H9 (cell line): ENCODE results near the gene ASB12. TPM values are rescaled to one million over a fixed set of nuclear protein-coding genes. Genes with fewer than 3 reads are reported as not detected.

Source experiments
- DNase-seq: peaks from one replicate; pipeline ENCODE4 v3.0.0-alpha.2; 2017
- H2AFZ ChIP-seq: one replicate; pipeline ENCODE4 v1.6.1; 2013; ENCODE audit warnings: mild to moderate bottlenecking, low read length, control low read depth, moderate library complexity
- H2AK5ac ChIP-seq: 2 replicates; pipeline ENCODE4 v1.6.1; 2013; ENCODE audit warnings: low read length, control low read depth, mixed read lengths; ENCODE audit not compliant: insufficient read length
- H2BK120ac ChIP-seq: one replicate; pipeline ENCODE4 v1.6.1; 2013; ENCODE audit warnings: low read depth, mild to moderate bottlenecking, low read length, control low read depth, inconsistent platforms; ENCODE audit not compliant: poor library complexity, severe bottlenecking
- H2BK12ac ChIP-seq: 2 replicates; pipeline ENCODE4 v1.6.1; 2013; ENCODE audit warnings: low read length, control low read depth, mixed read lengths, low read depth; ENCODE audit not compliant: insufficient read length
- H2BK15ac ChIP-seq: 2 replicates; pipeline ENCODE4 v1.6.1; 2013; ENCODE audit warnings: low read depth, low read length, control low read depth
- H2BK20ac ChIP-seq: one replicate; pipeline ENCODE4 v1.6.1; 2013; ENCODE audit warnings: low read depth, mild to moderate bottlenecking, low read length, control low read depth, inconsistent platforms; ENCODE audit not compliant: poor library complexity, severe bottlenecking
- H2BK5ac ChIP-seq: 2 replicates; pipeline ENCODE4 v1.6.1; 2013; ENCODE audit warnings: low read length, control low read depth, mixed read lengths; ENCODE audit not compliant: insufficient read length
- H3K14ac ChIP-seq: 2 replicates; pipeline ENCODE4 v1.6.1; 2013; ENCODE audit warnings: low read length, control low read depth; ENCODE audit not compliant: insufficient read depth
- H3K18ac ChIP-seq: 2 replicates; pipeline ENCODE4 v1.6.1; 2013; ENCODE audit warnings: low read depth, mild to moderate bottlenecking, mixed read lengths, low read length, control low read depth; ENCODE audit not compliant: insufficient read length
- H3K23ac ChIP-seq: 2 replicates; pipeline ENCODE4 v1.6.1; 2013; ENCODE audit warnings: low read length, control low read depth, mixed read lengths, low read depth; ENCODE audit not compliant: insufficient read length
- H3K23me2 ChIP-seq: 2 replicates; pipeline ENCODE4 v1.6.1; 2013; ENCODE audit warnings: low read depth, mild to moderate bottlenecking, mixed read lengths, low read length, control low read depth; ENCODE audit not compliant: insufficient read length, poor library complexity, severe bottlenecking
- H3K27ac ChIP-seq: 2 replicates; pipeline ENCODE4 v1.5.1; 2013; ENCODE audit warnings: low read length, control low read depth, mixed read lengths, low read depth; ENCODE audit not compliant: insufficient read length
- H3K27me3 ChIP-seq: 2 replicates; pipeline ENCODE4 v1.6.1; 2013; ENCODE audit warnings: low read length, control low read depth, inconsistent platforms; ENCODE audit not compliant: insufficient read depth
- H3K4ac ChIP-seq: 2 replicates; pipeline ENCODE4 v1.6.1; 2013; ENCODE audit warnings: low read depth, mild to moderate bottlenecking, control low read depth, inconsistent platforms, low read length, moderate library complexity
- H3K4me1 ChIP-seq: 2 replicates; pipeline ENCODE4 v1.6.1; 2013; ENCODE audit warnings: low read length, control low read depth, inconsistent platforms; ENCODE audit not compliant: insufficient read depth
- H3K4me2 ChIP-seq: 2 replicates; pipeline ENCODE4 v1.6.1; 2013; ENCODE audit warnings: low read length, control low read depth, mixed read lengths; ENCODE audit not compliant: insufficient read length, insufficient read depth
- H3K56ac ChIP-seq: 2 replicates; pipeline ENCODE4 v1.6.1; 2013; ENCODE audit warnings: low read depth, mild to moderate bottlenecking, mixed read lengths, low read length, control low read depth; ENCODE audit not compliant: insufficient read length
- H3K79me1 ChIP-seq: 2 replicates; pipeline ENCODE4 v1.6.1; 2013; ENCODE audit warnings: low read depth, mild to moderate bottlenecking, moderate library complexity, low read length, control low read depth, inconsistent platforms; ENCODE audit not compliant: insufficient read depth, poor library complexity, severe bottlenecking
- H3K79me2 ChIP-seq: 2 replicates; pipeline ENCODE4 v1.6.1; 2013; ENCODE audit warnings: low read length, control low read depth, inconsistent platforms; ENCODE audit not compliant: insufficient read depth
- H3K9ac ChIP-seq: 2 replicates; pipeline ENCODE4 v1.6.1; 2013; ENCODE audit warnings: low read length, control low read depth, mixed read lengths; ENCODE audit not compliant: insufficient read length; ENCODE audit errors: extremely low read depth
- H3K9me3 ChIP-seq: one replicate; pipeline ENCODE4 v1.6.1; 2013; ENCODE audit warnings: low read depth, low read length, inconsistent platforms; ENCODE audit not compliant: control insufficient read depth
- H3T11ph ChIP-seq: one replicate; pipeline ENCODE4 v1.6.1; 2013; ENCODE audit warnings: mild to moderate bottlenecking, low read length, control low read depth, inconsistent platforms
- H4K20me1 ChIP-seq: one replicate; pipeline ENCODE4 v1.6.1; 2013; ENCODE audit not compliant: control insufficient read depth, insufficient read length, insufficient read depth
- H4K5ac ChIP-seq: 2 replicates; pipeline ENCODE4 v1.6.1; 2013; ENCODE audit warnings: low read depth, mild to moderate bottlenecking, mixed read lengths, low read length, control low read depth; ENCODE audit not compliant: insufficient read length
- H4K8ac ChIP-seq: replicated peaks from 2 replicates; pipeline ENCODE4 v1.6.1; 2013; ENCODE audit warnings: low read length, control low read depth, mixed read lengths, low read depth; ENCODE audit not compliant: insufficient read length
- H4K91ac ChIP-seq: 2 replicates; pipeline ENCODE4 v1.6.1; 2013; ENCODE audit warnings: low read depth, mild to moderate bottlenecking, moderate library complexity, mixed read lengths, low read length, control low read depth; ENCODE audit not compliant: insufficient read length
- H3K27ac Mint-ChIP-seq, 3 experiments: 2 replicates in 2 of 3; 3 replicates in 1 of 3; pipeline ENCODE4 v1.8.0; 2020 to 2021; ENCODE audit warnings: mixed read lengths in 3 of 3, mild to moderate bottlenecking in 1 of 3, moderate library complexity in 1 of 3
- H3K27me3 Mint-ChIP-seq: 2 replicates; pipeline ENCODE4 v1.8.0; 2021; ENCODE audit warnings: low read depth, mild to moderate bottlenecking, moderate library complexity, mixed read lengths
- H3K36me3 Mint-ChIP-seq, 3 experiments: 2 replicates in 2 of 3; 3 replicates in 1 of 3; pipeline ENCODE4 v1.8.0; 2020 to 2021; ENCODE audit warnings: low read depth in 3 of 3, mixed read lengths in 3 of 3; ENCODE audit not compliant: insufficient read depth in 1 of 3
- H3K4me1 Mint-ChIP-seq, 2 experiments: 2 replicates each; pipeline ENCODE4 v1.8.0; 2020; ENCODE audit warnings: mixed read lengths in 2 of 2
- H3K4me3 Mint-ChIP-seq, 2 experiments: 2 replicates in 1 of 2; 3 replicates in 1 of 2; pipeline ENCODE4 v1.8.0; 2020 to 2021; ENCODE audit warnings: mild to moderate bottlenecking in 2 of 2, mixed read lengths in 2 of 2, moderate library complexity in 1 of 2
- H3K9me3 Mint-ChIP-seq, 2 experiments: 2 replicates in 1 of 2; 3 replicates in 1 of 2; pipeline ENCODE4 v1.8.0; 2020; ENCODE audit warnings: mild to moderate bottlenecking in 2 of 2, mixed read lengths in 2 of 2, moderate library complexity in 1 of 2
- CTCF ChIP-seq: fragments of 200-600 bp; sonication (generic); conservative IDR thresholded peaks from 3 replicates; pipeline ENCODE4 v1.8.0; 2021; ENCODE audit warnings: antibody characterized with exemption, mild to moderate bottlenecking
- total RNA-seq: library from RNA; stranded (reverse); gene quantifications from 2 replicates; pipeline ENCODE4 v1.2.1, GENCODE V29; 2021

The ASB12 gene
- total RNA-seq, 1 experiment from 2014 or later, result 0.46 TPM

DNA sequence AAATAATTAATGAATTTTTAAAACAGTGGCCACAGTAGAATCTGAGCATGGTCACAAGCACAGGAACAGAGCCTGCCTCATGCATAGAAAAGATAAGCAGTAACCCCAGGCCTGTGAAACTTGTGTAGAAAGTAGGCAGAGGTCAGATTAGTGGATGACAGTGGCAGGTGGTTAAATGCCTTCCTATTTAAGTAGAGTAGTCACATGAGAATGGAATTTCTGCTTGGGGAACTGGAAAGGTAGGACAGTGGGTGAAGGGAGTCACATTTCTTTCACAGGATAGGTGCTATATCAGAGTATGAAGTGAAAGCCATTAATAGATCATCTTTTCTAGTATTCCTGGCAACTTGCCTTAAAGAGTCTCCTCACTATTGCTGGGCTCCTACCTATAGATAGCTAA lies 34.9 kb upstream of the ASB12 start:
- Histone ChIP-seq H3K27ac (no peak overlapping the region), H2BK5ac (no peak overlapping the region), H3K18ac (no peak overlapping the region), H3K23me2 (no peaks in the 10 kb centered on the region), H3K9me3 (peaks cover 30% of the 10 kb centered on the region), H3T11ph (no peak overlapping the region), H4K8ac (no peak overlapping the region), H2AK5ac (no peak overlapping the region), H2BK15ac (no peak overlapping the region), H4K5ac (no peak overlapping the region), H3K56ac (no peak overlapping the region), H3K27me3 (no peaks in the 10 kb centered on the region), H3K23ac (no peak overlapping the region), H2BK20ac (no peak overlapping the region), H4K20me1 (no peaks in the 10 kb centered on the region), H3K9ac (no peak overlapping the region), H3K14ac (no peak overlapping the region), H2AFZ (no peak overlapping the region), H2BK120ac (no peak overlapping the region), H3K4me2 (no peak overlapping the region), H3K4me1 (no peaks in the 10 kb centered on the region), H2BK12ac (no peak overlapping the region), H3K79me1 (no peaks in the 10 kb centered on the region), H4K91ac (no peak overlapping the region), H3K79me2 (no peaks in the 10 kb centered on the region), H3K4ac (no peak overlapping the region)
- no peak overlapping the region for H3K27ac Mint-ChIP-seq
- peaks cover 0 to 2% of the 10 kb centered on the region in 2 experiments; a peak in 1 of 4 replicates for H3K4me1 Mint-ChIP-seq
- H3K9me3 Mint-ChIP-seq, result peaks cover 47 to 67% of the 10 kb centered on the region in 2 experiments
- H3K4me3 Mint-ChIP-seq, result no peak overlapping the region
- no peaks in the 10 kb centered on the region for H3K27me3 Mint-ChIP-seq
- peaks cover 0 to under 1% (median 0%) of the 10 kb centered on the region in 3 experiments; a peak in 3 of 7 replicates for H3K36me3 Mint-ChIP-seq
- no peak for TF ChIP-seq CTCF
- no peak for DNase-seq
